Pulmonary artery endothelial cell (primary cell): ENCODE data around the gene CTNNA3. TPM values are rescaled to one million over a fixed set of nuclear protein-coding genes. Genes with fewer than 3 reads are reported as not detected.

Experiments
- DNase-seq: peaks from one replicate; pipeline ENCODE4 v3.0.0-alpha.2; 2011; ENCODE audit warnings: low read depth, low spot score
- total RNA-seq: library from RNA; depleted of rRNA; stranded (reverse); fragments of >200 nt; gene quantifications from 2 replicates; pipeline ENCODE4 v1.2.3, GENCODE V29; 2014

CTNNA3 gene
- total RNA-seq, 1 donor from 2014 or later, result not detected

DNA sequence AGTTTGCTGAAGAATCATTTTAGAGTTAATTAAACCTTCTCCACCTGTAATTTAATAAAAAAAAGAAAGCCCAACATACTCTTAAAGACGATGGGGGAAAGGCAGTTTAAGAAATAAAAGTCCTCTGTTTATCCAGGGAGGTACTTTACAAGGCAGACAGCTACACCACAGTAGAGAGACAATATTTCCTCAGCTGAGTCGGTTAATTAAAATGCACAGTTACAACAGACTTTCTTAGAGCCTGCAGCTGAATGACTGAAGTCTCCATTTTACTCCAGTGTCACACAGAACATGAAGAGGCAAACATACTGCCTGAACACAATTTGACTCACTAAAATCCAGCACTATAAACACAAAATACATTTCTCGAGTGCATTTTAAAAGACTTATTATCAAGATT lies 755.0 kb downstream of the CTNNA3 start:
- DNase-seq, result no peak

- no peak for DNase-seq
Measured at GRCh38 chr10:66934711-66935110, 761.3 kb downstream of the CTNNA3 start.

DNA sequence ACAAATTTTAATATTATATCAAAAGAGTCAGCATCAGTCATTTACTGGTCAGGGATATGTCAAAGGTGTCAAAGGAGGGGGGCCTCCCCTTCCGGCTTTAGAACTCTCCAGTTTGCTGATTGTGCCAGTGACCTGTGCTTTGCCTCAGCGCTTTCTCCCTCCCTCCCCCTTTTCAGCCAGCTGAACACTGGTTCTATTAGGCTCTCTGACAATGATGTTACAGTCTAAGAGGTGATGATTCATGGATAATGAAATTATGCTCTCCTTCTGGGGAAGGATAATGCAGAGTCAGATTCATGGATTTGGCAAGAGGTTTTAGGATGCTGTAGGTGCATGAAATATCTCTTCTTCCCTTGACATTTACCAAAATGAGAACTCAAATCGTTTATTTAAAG lies 764.0 kb downstream of the CTNNA3 start:
- no peak for DNase-seq

DNA sequence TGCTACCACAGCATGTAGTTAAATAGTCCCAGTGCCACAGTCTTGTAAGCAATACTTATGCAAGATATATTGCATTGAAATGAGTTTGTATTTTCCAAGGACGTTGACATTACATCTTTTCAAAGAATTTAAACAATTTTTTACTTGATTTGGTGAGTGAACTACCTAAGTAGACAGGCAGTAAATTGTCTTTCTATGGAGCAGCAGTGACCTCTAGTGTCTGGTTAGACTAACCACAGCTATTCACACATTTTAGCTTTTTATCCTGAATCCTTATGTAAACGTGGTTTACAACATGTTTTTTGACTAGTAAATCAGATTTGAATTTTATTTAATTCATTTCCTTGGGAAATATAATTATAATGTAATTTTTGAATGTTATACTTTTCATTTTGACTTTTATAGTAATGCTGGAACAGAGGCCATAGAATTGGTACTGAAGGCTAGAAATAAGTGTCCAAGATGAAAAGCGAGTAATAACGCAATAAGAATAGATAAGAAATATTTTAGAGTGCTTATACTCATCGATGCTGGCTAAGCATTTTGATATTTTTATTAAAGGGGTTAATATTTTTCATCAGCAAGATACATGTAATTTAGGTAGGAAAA lies 764.6 kb downstream of the CTNNA3 start:
- DNase-seq, result peak; percentile 37

GRCh38 chr10:66929375-66929774 lies 766.6 kb downstream of the CTNNA3 start:
- DNase-seq, result no peak

DNA sequence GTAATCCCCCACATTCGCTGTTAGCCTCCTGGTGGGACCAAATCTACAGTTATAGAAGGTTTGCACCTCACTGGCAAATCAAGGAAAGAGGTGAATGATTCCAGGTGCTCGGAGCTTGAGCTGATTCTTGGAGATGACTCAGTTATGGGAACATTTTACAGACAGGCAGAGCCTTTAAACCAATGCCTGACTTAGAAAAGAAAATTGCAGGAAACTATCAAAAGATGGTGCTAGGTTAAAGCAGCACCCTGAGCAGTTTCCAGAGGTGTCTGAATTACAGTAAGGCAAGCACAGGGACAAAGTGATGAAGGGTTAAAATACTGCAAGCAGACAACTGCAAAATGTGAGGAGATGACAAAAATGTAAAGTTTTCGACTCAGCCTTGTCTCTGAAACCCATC lies 767.2 kb downstream of the CTNNA3 start:
- DNase-seq, result no peak

DNA sequence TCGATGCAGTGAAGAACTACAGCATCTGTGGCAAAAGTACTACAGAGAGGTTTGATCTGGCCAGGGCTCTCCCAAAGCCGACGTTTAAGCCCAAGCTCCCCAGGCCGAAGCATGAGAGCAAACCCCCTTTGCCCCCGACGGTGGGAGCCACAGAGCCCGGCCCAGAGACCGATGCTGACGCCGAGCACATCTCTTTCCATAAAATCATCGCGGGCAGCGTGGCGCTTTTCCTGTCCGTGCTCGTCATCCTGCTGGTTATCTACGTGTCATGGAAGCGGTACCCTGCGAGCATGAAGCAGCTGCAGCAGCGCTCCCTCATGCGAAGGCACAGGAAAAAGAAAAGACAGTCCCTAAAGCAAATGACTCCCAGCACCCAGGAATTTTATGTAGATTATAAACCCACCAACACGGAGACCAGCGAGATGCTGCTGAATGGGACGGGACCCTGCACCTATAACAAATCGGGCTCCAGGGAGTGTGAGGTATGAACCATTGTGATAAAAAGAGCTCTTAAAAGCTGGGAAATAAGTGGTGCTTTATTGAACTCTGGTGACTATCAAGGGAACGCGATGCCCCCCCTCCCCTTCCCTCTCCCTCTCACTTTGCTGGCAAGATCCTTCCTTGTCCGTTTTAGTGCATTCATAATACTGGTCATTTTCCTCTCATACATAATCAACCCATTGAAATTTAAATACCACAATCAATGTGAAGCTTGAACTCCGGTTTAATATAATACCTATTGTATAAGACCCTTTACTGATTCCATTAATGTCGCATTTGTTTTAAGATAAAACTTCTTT lies 767.8 kb downstream of the CTNNA3 start:
- DNase-seq, result no peak

GRCh38 chr10:66927251-66927935 lies 768.6 kb downstream of the CTNNA3 start:
- DNase-seq, result no peak

GRCh38 chr10:66926841-66927240 lies 769.2 kb downstream of the CTNNA3 start:
- DNase-seq, result no peak

DNA sequence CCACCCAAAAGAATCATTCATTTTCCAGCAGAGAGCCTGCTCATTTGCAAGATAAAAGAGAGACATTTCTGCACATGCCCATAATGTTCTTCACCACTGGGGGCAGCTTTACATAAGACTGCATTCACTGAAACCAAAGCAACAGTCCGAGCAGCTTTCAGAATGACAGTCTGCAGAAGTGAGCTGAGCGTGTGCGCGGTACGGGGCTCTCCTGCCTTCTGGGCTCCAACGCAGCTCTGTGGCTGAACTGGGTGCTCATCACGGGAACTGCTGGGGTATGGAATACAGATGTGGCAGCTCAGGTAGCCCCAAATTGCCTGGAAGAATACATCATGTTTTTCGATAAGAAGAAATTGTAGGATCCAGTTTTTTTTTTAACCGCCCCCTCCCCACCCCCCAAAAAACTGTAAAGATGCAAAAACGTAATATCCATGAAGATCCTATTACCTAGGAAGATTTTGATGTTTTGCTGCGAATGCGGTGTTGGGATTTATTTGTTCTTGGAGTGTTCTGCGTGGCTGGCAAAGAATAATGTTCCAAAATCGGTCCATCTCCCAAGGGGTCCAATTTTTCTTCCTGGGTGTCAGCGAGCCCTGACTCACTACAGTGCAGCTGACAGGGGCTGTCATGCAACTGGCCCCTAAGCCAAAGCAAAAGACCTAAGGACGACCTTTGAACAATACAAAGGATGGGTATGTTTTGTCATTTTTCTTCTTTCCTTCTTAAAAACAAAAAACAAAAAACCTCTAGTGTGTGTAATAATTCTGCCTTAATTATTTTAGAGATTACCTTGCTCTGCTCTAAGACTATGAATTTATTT lies 769.9 kb downstream of the CTNNA3 start, which contains the start of gene LRRTM3:
TSS of gene LRRTM3 (plus strand) at position 141 of the 820 bp plus-strand sequence.
- DNase-seq, result peak; percentile 3

GRCh38 chr10:66925373-66925772 lies 770.6 kb downstream of the CTNNA3 start:
- DNase-seq, result no peak

GRCh38 chr10:66924674-66925345 lies 771.2 kb downstream of the CTNNA3 start:
- no peak for DNase-seq

GRCh38 chr10:66919248-66919647 lies 776.7 kb downstream of the CTNNA3 start:
- no peak for DNase-seq

DNA sequence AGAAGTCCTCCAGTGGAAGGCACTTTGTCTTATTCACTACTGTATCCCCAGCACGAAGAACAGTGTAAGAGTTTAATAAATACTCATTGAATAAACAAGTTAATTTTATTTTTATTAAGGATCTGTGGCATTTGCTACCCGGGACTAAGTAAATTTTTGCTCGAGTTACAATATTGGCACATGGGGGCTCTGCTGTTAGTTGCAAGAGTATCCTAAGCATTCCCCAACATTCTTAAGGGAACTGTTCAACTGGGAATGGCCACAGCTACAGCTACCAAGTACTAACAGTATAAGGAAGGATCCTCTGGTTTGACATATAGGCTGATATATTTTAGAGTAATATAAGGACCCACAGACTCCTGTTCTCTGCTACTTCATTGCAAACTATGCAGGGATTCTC lies 778.9 kb downstream of the CTNNA3 start:
- no peak for DNase-seq

GRCh38 chr10:66916030-66916429 lies 780.0 kb downstream of the CTNNA3 start:
- DNase-seq, result no peak

DNA sequence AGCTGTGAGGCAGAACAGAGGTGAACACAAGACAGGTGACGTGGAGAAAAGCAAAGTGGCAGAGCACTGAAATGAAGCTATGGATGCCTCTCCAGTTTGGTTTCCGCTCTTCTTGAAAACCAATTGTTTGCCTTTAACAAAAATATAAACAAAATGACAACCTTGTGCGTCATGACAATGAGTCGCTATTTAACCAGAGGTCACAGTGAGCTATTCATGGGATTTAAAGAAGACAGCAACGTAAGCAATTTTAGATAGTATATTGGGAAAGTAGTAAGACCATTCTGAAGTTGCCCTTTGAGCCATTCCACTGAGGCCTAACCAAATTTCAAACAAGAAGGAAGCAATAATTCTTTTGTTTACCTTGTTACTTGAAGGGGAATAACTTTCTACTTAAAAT lies 785.3 kb downstream of the CTNNA3 start:
- no peak for DNase-seq

DNA sequence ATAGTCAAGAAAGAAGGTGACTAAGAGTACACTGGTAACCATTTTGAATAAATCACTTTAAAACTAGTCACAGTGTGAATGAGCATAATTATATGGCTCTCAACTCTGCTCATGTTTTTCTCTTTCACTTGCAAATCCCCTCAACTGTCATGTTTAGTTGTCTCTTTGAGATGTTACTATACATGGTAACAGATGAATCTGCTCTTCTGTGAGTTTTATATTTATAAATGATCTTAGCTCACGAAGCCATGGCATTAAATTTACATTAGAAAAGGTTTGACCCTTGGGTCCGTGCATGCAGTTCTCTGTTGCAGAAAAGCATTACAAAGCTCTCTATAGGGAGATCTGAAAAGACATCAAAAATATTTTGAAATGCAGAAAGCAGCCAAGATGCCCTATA lies 803.1 kb downstream of the CTNNA3 start:
- DNase-seq, result no peak

- DNase-seq, result no peak
Measured at GRCh38 chr10:66888237-66888636, 807.8 kb downstream of the CTNNA3 start.

DNA sequence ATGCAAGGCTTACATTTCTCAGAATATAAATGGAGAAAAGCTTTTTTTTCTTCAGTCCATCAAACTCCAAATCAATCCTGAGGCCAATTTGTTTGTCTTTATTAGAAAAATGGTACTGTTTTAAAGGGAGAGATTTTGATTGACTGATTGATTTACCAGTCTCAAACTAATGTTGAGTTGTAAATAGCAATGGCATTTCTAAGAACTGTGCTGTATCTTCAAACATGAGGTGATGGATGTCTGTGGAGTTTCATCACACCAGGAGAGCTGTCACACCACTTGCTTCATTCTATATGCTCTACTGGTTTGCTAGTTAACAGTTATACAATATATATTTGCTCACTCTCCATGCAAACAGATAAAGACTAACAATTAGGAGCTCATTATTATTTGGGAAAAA lies 809.1 kb downstream of the CTNNA3 start:
- DNase-seq, result no peak

GRCh38 chr10:66882271-66882670 lies 813.7 kb downstream of the CTNNA3 start:
- no peak for DNase-seq

- DNase-seq, result no peak
Measured at GRCh38 chr10:66881814-66882213, 814.2 kb downstream of the CTNNA3 start.
